ENCODE results near the gene FHAD1. TPM values are rescaled to one million over a fixed set of nuclear protein-coding genes. Genes with fewer than 3 reads are reported as not detected.

FHAD1 gene
- total RNA-seq, 1 donor: 0.63 TPM

- TF ChIP-seq CTCF (IDR thresholded peaks at IDR 0.05; ENCODE audit: insufficient read depth, low read length): no peak
- no peak overlapping the region for H3K4me3 ChIP-seq (ENCODE audit: low read depth, low read length)
- no peak for DNase-seq (ENCODE audit: low read depth)
Observed at GRCh38 chr1:15224974-15225373, 22.0 kb upstream of the FHAD1 start.

GRCh38 chr1:15225461-15225860 lies 21.6 kb upstream of the FHAD1 start:
- TF ChIP-seq CTCF (IDR thresholded peaks at IDR 0.05; ENCODE audit: insufficient read depth, low read length): no peak
- H3K4me3 ChIP-seq (ENCODE audit: low read depth, low read length): no peak overlapping the region
- no peak for DNase-seq (ENCODE audit: low read depth)

GRCh38 chr1:15226388-15227255 lies 20.4 kb upstream of the FHAD1 start:
- no peak overlapping the region for H3K4me3 ChIP-seq (ENCODE audit: low read depth, low read length)
- DNase-seq (ENCODE audit: low read depth): no peak
- no peak for TF ChIP-seq CTCF (IDR thresholded peaks at IDR 0.05; ENCODE audit: insufficient read depth, low read length)

GRCh38 chr1:15229707-15230131 lies 17.3 kb upstream of the FHAD1 start:
- no peak for TF ChIP-seq CTCF (IDR thresholded peaks at IDR 0.05; ENCODE audit: insufficient read depth, low read length)
- no peak for DNase-seq (ENCODE audit: low read depth)
- no peak overlapping the region for H3K4me3 ChIP-seq (ENCODE audit: low read depth, low read length)

GRCh38 chr1:15231714-15232201 lies 15.3 kb upstream of the FHAD1 start:
- TF ChIP-seq CTCF (IDR thresholded peaks at IDR 0.05; ENCODE audit: insufficient read depth, low read length): no peak

GRCh38 chr1:15233689-15234088 lies 13.3 kb upstream of the FHAD1 start:
- TF ChIP-seq CTCF (IDR thresholded peaks at IDR 0.05; ENCODE audit: insufficient read depth, low read length): no peak
- H3K4me3 ChIP-seq (ENCODE audit: low read depth, low read length): no peak overlapping the region
- no peak for DNase-seq (ENCODE audit: low read depth)

More at GRCh38 chr1:15231714-15232201, 15.3 kb upstream of the FHAD1 start:
- no peak overlapping the region for H3K4me3 ChIP-seq (ENCODE audit: low read depth, low read length)
- DNase-seq (ENCODE audit: low read depth): no peak
